ENCODE data around the gene MSL3.

Gene MSL3

GRCh38 chrX:11758400-11759171, 549 bp downstream of the MSL3 start:
- DNase-seq (ENCODE audit: low read depth in 1 of 2, low spot score in 1 of 2), result peak; percentile 76 to 79

GRCh38 chrX:11759172-11759460, 1.1 kb downstream of the MSL3 start:
- DNase-seq (ENCODE audit: low read depth in 1 of 2, low spot score in 1 of 2), result no peak

- peak in 1 of 2 donors; percentile 37 for DNase-seq (ENCODE audit: low read depth in 1 of 2, low spot score in 1 of 2)
Measured at GRCh38 chrX:11759461-11760311, 1.6 kb downstream of the MSL3 start.

- DNase-seq (ENCODE audit: low read depth in 1 of 2, low spot score in 1 of 2), result no peak
Measured at GRCh38 chrX:11760958-11761357, 2.9 kb downstream of the MSL3 start.

GRCh38 chrX:11764602-11765067, 6.6 kb downstream of the MSL3 start:
- no peak for DNase-seq (ENCODE audit: low read depth in 1 of 2, low spot score in 1 of 2)

- DNase-seq (ENCODE audit: low read depth in 1 of 2, low spot score in 1 of 2), result no peak
Measured at GRCh38 chrX:11765449-11765848, 7.4 kb downstream of the MSL3 start.

- DNase-seq (ENCODE audit: low read depth in 1 of 2, low spot score in 1 of 2), result no peak
Measured at GRCh38 chrX:11766487-11766886, 8.4 kb downstream of the MSL3 start.

GRCh38 chrX:11768039-11768438, 10.0 kb downstream of the MSL3 start:
- no peak for DNase-seq (ENCODE audit: low read depth in 1 of 2, low spot score in 1 of 2)

GRCh38 chrX:11770320-11770719, 12.3 kb downstream of the MSL3 start:
- DNase-seq (ENCODE audit: low read depth in 1 of 2, low spot score in 1 of 2), result no peak

- DNase-seq (ENCODE audit: low read depth in 1 of 2, low spot score in 1 of 2), result no peak
Measured at GRCh38 chrX:11778230-11778629, 20.2 kb downstream of the MSL3 start.

GRCh38 chrX:11781133-11781532, 23.1 kb downstream of the MSL3 start:
- DNase-seq (ENCODE audit: low read depth in 1 of 2, low spot score in 1 of 2), result no peak

GRCh38 chrX:11781734-11782370, 23.8 kb downstream of the MSL3 start:
- DNase-seq (ENCODE audit: low read depth in 1 of 2, low spot score in 1 of 2), result no peak

GRCh38 chrX:11784543-11784942, 26.5 kb downstream of the MSL3 start:
- no peak for DNase-seq (ENCODE audit: low read depth in 1 of 2, low spot score in 1 of 2)

- DNase-seq (ENCODE audit: low read depth in 1 of 2, low spot score in 1 of 2), result no peak
Measured at GRCh38 chrX:11786862-11787261, 28.8 kb downstream of the MSL3 start.

GRCh38 chrX:11787564-11787963, 29.5 kb downstream of the MSL3 start:
- peak; percentile 17 to 49 for DNase-seq (ENCODE audit: low read depth in 1 of 2, low spot score in 1 of 2)

GRCh38 chrX:11789809-11790208, 31.8 kb downstream of the MSL3 start:
- no peak for DNase-seq (ENCODE audit: low read depth in 1 of 2, low spot score in 1 of 2)

- DNase-seq (ENCODE audit: low read depth in 1 of 2, low spot score in 1 of 2), result no peak
Measured at GRCh38 chrX:11791090-11791489, 33.1 kb downstream of the MSL3 start.

GRCh38 chrX:11791537-11791936, 33.5 kb downstream of the MSL3 start:
- DNase-seq (ENCODE audit: low read depth in 1 of 2, low spot score in 1 of 2), result no peak

GRCh38 chrX:11792461-11793421, 34.7 kb downstream of the MSL3 start:
- peak; percentile 12 to 24 for DNase-seq (ENCODE audit: low read depth in 1 of 2, low spot score in 1 of 2)

- DNase-seq (ENCODE audit: low read depth in 1 of 2, low spot score in 1 of 2), result no peak
Measured at GRCh38 chrX:11793734-11794133, 35.7 kb downstream of the MSL3 start.

- DNase-seq (ENCODE audit: low read depth in 1 of 2, low spot score in 1 of 2), result no peak
Measured at GRCh38 chrX:11813341-11813740, 55.3 kb downstream of the MSL3 start.

Measured in stimulated activated CD4-positive, alpha-beta T cell treated with anti-CD3 and anti-CD28 coated beads, Interleukin-15, amount 100 ng/mL, for 1 hour (primary cell).